Stromal cell of bone marrow (primary cell): ENCODE results near the gene TSHZ3.
A peak's percentile ranks its signal among the peaks of the same experiment; 100 is the strongest.

Experiments
- DNase-seq: peaks from one replicate; pipeline ENCODE4 v3.0.0-alpha.2; 2012; ENCODE audit warnings: low read depth

TSHZ3 gene

GRCh38 chr19:31312009-31312676 lies 37.1 kb downstream of the TSHZ3 start:
- DNase-seq: peak; percentile 94

- DNase-seq: no peak
Measured at GRCh38 chr19:31310432-31311133, 38.7 kb downstream of the TSHZ3 start.

GRCh38 chr19:31308781-31309180 lies 40.5 kb downstream of the TSHZ3 start:
- DNase-seq: no peak

- DNase-seq: no peak
Measured at GRCh38 chr19:31307071-31307669, 42.1 kb downstream of the TSHZ3 start.

- DNase-seq: no peak
Measured at GRCh38 chr19:31306006-31306753, 43.1 kb downstream of the TSHZ3 start.

GRCh38 chr19:31304831-31305312 lies 44.4 kb downstream of the TSHZ3 start:
- no peak for DNase-seq

- no peak for DNase-seq
Measured at GRCh38 chr19:31303262-31303815, 45.9 kb downstream of the TSHZ3 start.

GRCh38 chr19:31301306-31301980 lies 47.8 kb downstream of the TSHZ3 start:
- DNase-seq: no peak

GRCh38 chr19:31300422-31300821 lies 48.8 kb downstream of the TSHZ3 start:
- no peak for DNase-seq

- no peak for DNase-seq
Measured at GRCh38 chr19:31299665-31300064, 49.6 kb downstream of the TSHZ3 start.

GRCh38 chr19:31297991-31298390 lies 51.2 kb downstream of the TSHZ3 start:
- DNase-seq: no peak

GRCh38 chr19:31296741-31297390 lies 52.4 kb downstream of the TSHZ3 start:
- DNase-seq: no peak

GRCh38 chr19:31294189-31294588 lies 55.0 kb downstream of the TSHZ3 start:
- DNase-seq: no peak

GRCh38 chr19:31292639-31293185 lies 56.5 kb downstream of the TSHZ3 start:
- DNase-seq: no peak

- no peak for DNase-seq
Measured at GRCh38 chr19:31290931-31291590, 58.2 kb downstream of the TSHZ3 start.

- no peak for DNase-seq
Measured at GRCh38 chr19:31289976-31290375, 59.3 kb downstream of the TSHZ3 start.

- DNase-seq: no peak
Measured at GRCh38 chr19:31289381-31289880, 59.8 kb downstream of the TSHZ3 start.

GRCh38 chr19:31286491-31286890 lies 62.7 kb downstream of the TSHZ3 start:
- DNase-seq: no peak

GRCh38 chr19:31285744-31286143 lies 63.5 kb downstream of the TSHZ3 start:
- DNase-seq: peak; percentile 14

- DNase-seq: no peak
Measured at GRCh38 chr19:31284621-31285020, 64.6 kb downstream of the TSHZ3 start.
